B cell (primary cell): ENCODE data around the gene SNED1. TPM values are rescaled to one million over a fixed set of nuclear protein-coding genes. Genes with fewer than 3 reads are reported as not detected.

ENCODE experiments used
- ATAC-seq: fragments of 200-7000 bp; cut with Tn5 transposase; one replicate; pipeline ENCODE4 v1.10.0; 2021; ENCODE audit warnings: low read depth, mild to moderate bottlenecking, moderate number of reproducible peaks, moderate library complexity
- CTCF ChIA-PET: fragments of 350-600 bp; sonication (Branson Sonifier 250); formaldehyde crosslinking; loops from one replicate; lab custom pipeline; 2021; ENCODE audit warnings: antibody characterized with exemption, inconsistent platforms; lab: Charles Lee
- POLR2A ChIA-PET: fragments of 350-600 bp; sonication (Branson Sonifier 250); formaldehyde crosslinking; loops from one replicate; lab custom pipeline; 2021; ENCODE audit warnings: antibody characterized with exemption; lab: Charles Lee
- DNase-seq: peaks from one replicate; pipeline ENCODE4 v3.0.0; 2013
- H2AFZ ChIP-seq: 2 replicates; pipeline ENCODE4 v1.6.1; 2012; ENCODE audit warnings: mild to moderate bottlenecking, low read depth, low read length; ENCODE audit not compliant: insufficient read depth, poor library complexity, severe bottlenecking
- H3K27ac ChIP-seq, 2 donors: 1 replicate in 1 of 2; 2 replicates in 1 of 2; pipeline ENCODE4 v1.5.1; 2012 to 2013; ENCODE audit warnings: low read length in 2 of 2, mild to moderate bottlenecking in 2 of 2, moderate library complexity in 1 of 2
- H3K27me3 ChIP-seq, 4 experiments: fragments of 200-600 bp in 1 of 4; sonication (generic) in 1 of 4; replicated peaks in 1 of 4; 1 replicate in 2 of 4; 2 replicates in 2 of 4; pipeline versions ENCODE4 v1.6.1 to v1.7.0; 2013 to 2016; ENCODE audit warnings: low read length in 3 of 4, mild to moderate bottlenecking in 2 of 4, mixed read lengths in 1 of 4, moderate library complexity in 1 of 4; ENCODE audit not compliant: insufficient read depth in 4 of 4, control insufficient read depth in 3 of 4; ENCODE audit errors: control extremely low read depth in 1 of 4
- H3K36me3 ChIP-seq, 2 experiments: replicated peaks in 1 of 2; 1 replicate in 1 of 2; 2 replicates in 1 of 2; pipeline versions ENCODE4 v1.6.1 to v1.7.1; 2013; ENCODE audit warnings: low read length in 1 of 2; ENCODE audit not compliant: insufficient read depth in 2 of 2, control insufficient read depth in 1 of 2; ENCODE audit errors: control extremely low read depth in 1 of 2, extremely low read depth in 1 of 2
- H3K4me1 ChIP-seq, 2 donors: fragments of 200-600 bp in 1 of 2; sonication (generic) in 1 of 2; 1 replicate in 1 of 2; 2 replicates in 1 of 2; pipeline versions ENCODE4 v1.5.1 to v1.6.1; 2013 to 2017; ENCODE audit warnings: low read length in 2 of 2; ENCODE audit not compliant: control insufficient read depth in 2 of 2, insufficient read depth in 2 of 2
- H3K4me2 ChIP-seq: replicated peaks from 2 replicates; pipeline ENCODE3; 2012; ENCODE audit warnings: mild to moderate bottlenecking, low read depth, low read length; ENCODE audit not compliant: poor library complexity, severe bottlenecking
- H3K4me3 ChIP-seq, 5 experiments: fragments of 200-600 bp in 1 of 5; sonication (generic) in 1 of 5; 1 replicate in 3 of 5; 2 replicates in 2 of 5; pipeline versions ENCODE4 v1.5.1 to v1.7.0; 2011 to 2016; ENCODE audit warnings: low read length in 4 of 5, mild to moderate bottlenecking in 4 of 5, low read depth in 2 of 5, control low read depth in 1 of 5, moderate library complexity in 1 of 5; ENCODE audit not compliant: insufficient read depth in 1 of 5; ENCODE audit errors: control extremely low read depth in 1 of 5, extremely low read depth in 1 of 5
- H3K79me2 ChIP-seq: fragments of 200-600 bp; sonication (generic); one replicate; pipeline ENCODE4 v1.6.0; 2016; ENCODE audit warnings: low read length; ENCODE audit not compliant: control insufficient read depth, insufficient read depth
- H3K9ac ChIP-seq: fragments of 200-600 bp; sonication (generic); 2 replicates; pipeline ENCODE4 v1.6.1; 2017; ENCODE audit warnings: mild to moderate bottlenecking, low read length, moderate library complexity
- H3K9me3 ChIP-seq, 3 donors: one replicate each; pipeline versions ENCODE4 v1.6.1 to v1.7.1; 2013; ENCODE audit warnings: low read length in 2 of 3; ENCODE audit not compliant: control insufficient read depth in 2 of 3, insufficient read depth in 1 of 3; ENCODE audit errors: control extremely low read depth in 1 of 3
- H4K20me1 ChIP-seq: 2 replicates; pipeline ENCODE4 v1.6.0; 2012; ENCODE audit warnings: mild to moderate bottlenecking, low read length; ENCODE audit not compliant: insufficient read depth, control insufficient read depth, poor library complexity, severe bottlenecking
- H3K27ac Mint-ChIP-seq: one replicate; pipeline ENCODE4 v1.8.0; 2021; ENCODE audit warnings: mixed read lengths
- H3K27me3 Mint-ChIP-seq: one replicate; pipeline ENCODE4 v1.8.0; 2021; ENCODE audit warnings: mixed read lengths
- H3K4me1 Mint-ChIP-seq: one replicate; pipeline ENCODE4 v1.8.0; 2021; ENCODE audit warnings: mixed read lengths
- H3K4me3 Mint-ChIP-seq: one replicate; pipeline ENCODE4 v1.8.0; 2021; ENCODE audit warnings: mixed read lengths
- H3K9me3 Mint-ChIP-seq: one replicate; pipeline ENCODE4 v1.8.0; 2022; ENCODE audit warnings: mixed read lengths; ENCODE audit not compliant: insufficient read depth
- EZH2 ChIP-seq: IDR thresholded peaks from 2 replicates; pipeline ENCODE4 v1.6.1; 2012; ENCODE audit warnings: borderline replicate concordance, low read depth, mild to moderate bottlenecking, moderate library complexity, low read length; ENCODE audit not compliant: insufficient read depth, poor library complexity, severe bottlenecking
- WGBS: methylation state at CpG from one replicate; pipeline ENCODE4 v1.1.5; 2013; ENCODE audit warnings: missing lambda C conversion rate; ENCODE audit not compliant: insufficient coverage; 5-methylcytosine and 5-hydroxymethylcytosine counted together
- intact Hi-C: fragments of 100-400 bp; cut with micrococcal nuclease; formaldehyde crosslinking; loops from one replicate; pipeline ENCODE4 v1.10.0; 2022
- polyA plus RNA-seq: library from polyadenylated mRNA; depleted of rRNA; stranded (reverse); fragments of >200 nt; gene quantifications from 2 replicates; pipeline ENCODE4 v1.2.3, GENCODE V29; 2012
- total RNA-seq, 2 donors: library from RNA; stranded (reverse); fragments of 120-200 nt in 1 of 2; gene quantifications; 1 replicate in 1 of 2; 2 replicates in 1 of 2; pipeline versions ENCODE4 v1.2.3 to v1.2.4, GENCODE V29; 2013 to 2022
- TF ChIP-seq, protein P1 (sequence below): fragments of 200-600 bp; IDR thresholded peaks from one replicate; pipeline ENCODE4 v1.8.0; 2022; ENCODE audit warnings: antibody characterized with exemption, mild to moderate bottlenecking

SNED1 gene
- total and polyA plus RNA-seq, 2 donors (not counting 1 experiment from before 2014, with no cell fraction given) = 25.5 to 336 TPM

DNA sequence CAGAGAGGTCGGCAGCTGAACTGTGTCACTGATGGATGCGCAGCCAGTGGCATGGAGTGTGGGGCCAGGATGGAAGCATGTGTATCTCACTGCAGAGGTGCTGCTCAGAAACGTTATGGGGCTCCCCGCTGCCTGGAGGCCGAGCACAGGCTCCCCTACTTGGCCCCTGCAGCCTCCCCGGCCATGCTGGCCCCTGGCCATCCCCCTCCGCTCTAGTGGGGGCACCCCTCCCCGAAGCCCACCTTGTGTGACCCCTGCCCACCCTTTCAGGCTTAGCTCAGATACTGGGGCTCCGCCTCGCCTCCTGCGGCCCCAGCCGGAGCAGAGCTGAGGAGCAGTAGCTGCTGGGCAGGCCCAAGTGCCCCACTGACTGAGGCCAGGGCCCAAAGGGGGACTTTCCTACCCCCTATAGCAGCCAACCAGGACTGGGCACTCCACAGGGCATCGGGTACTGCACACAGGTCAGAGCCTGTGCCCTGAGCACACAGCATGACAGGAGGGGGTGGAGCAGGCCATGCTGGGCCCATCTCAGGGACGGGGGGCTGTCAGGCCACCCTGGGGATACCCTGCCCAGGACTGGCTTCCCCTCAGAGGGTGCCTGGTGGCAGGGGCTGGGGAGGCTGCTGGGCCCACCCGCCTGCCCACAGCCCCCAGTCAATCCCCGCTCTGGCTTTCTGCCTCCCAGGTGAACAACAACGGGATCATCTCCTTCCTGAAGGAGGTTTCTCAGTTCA is 31.3 kb downstream of the SNED1 start:
- DNase-seq (no peak), ATAC-seq (no peak)
- Mint-ChIP-seq H3K9me3 (peaks cover 19% of the 10 kb centered on the region), H3K4me1 (peaks cover 15% of the 10 kb centered on the region), H3K27ac (no peak overlapping the region), H3K4me3 (no peak overlapping the region), H3K27me3 (no peaks in the 10 kb centered on the region)
- Histone ChIP-seq H3K4me3 (no peak overlapping the region), H3K27ac (no peak overlapping the region), H3K9ac (no peak overlapping the region), H4K20me1 (no peaks in the 10 kb centered on the region), H3K36me3 (no peaks in the 10 kb centered on the region), H3K4me1 (peaks cover 9 to 14% of the 10 kb centered on the region in 2 donors), H3K9me3 (peaks cover 3 to 37% (median 24%) of the 10 kb centered on the region in 3 donors), H3K4me2 (no peak overlapping the region), H2AFZ (no peak overlapping the region), H3K27me3 (peaks cover 0 to 3% (median 0%) of the 10 kb centered on the region in 4 experiments), H3K79me2 (no peaks in the 10 kb centered on the region)
- no peak for TF ChIP-seq EZH2
- TF ChIP-seq, protein P1, sequence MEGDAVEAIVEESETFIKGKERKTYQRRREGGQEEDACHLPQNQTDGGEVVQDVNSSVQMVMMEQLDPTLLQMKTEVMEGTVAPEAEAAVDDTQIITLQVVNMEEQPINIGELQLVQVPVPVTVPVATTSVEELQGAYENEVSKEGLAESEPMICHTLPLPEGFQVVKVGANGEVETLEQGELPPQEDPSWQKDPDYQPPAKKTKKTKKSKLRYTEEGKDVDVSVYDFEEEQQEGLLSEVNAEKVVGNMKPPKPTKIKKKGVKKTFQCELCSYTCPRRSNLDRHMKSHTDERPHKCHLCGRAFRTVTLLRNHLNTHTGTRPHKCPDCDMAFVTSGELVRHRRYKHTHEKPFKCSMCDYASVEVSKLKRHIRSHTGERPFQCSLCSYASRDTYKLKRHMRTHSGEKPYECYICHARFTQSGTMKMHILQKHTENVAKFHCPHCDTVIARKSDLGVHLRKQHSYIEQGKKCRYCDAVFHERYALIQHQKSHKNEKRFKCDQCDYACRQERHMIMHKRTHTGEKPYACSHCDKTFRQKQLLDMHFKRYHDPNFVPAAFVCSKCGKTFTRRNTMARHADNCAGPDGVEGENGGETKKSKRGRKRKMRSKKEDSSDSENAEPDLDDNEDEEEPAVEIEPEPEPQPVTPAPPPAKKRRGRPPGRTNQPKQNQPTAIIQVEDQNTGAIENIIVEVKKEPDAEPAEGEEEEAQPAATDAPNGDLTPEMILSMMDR = no peak
- 97% methylated on average over 17 of the region's 17 CpGs for WGBS
- ChIA-PET CTCF (interaction anchor here (0.5 kb wide), 1 partner anchor 121 kb away, joined by 3 read pairs; the partner anchor contains the start of gene PPP1R7), POLR2A (no interaction called here)
- intact Hi-C loops = no loop called here

DNA sequence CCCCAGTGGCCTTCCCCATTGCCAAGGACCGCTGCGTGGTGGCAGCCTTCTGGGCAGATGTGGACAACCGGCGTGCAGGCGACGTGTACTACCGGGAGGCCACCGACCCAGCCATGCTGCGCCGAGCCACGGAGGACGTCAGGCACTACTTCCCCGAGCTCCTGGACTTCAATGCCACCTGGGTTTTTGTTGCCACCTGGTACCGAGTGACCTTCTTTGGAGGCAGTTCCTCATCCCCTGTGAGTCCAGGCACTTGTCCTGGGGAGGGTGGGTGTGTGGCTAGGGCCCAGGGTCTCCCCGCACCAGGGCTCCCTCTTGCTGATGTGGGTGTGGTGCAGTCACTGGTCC is 31.9 kb downstream of the SNED1 start:
- POLR2A ChIA-PET = no interaction called here
- no peaks in the 10 kb centered on the region for H3K79me2 ChIP-seq

More for the DNA sequence above, 31.9 kb downstream of the SNED1 start:
- WGBS = 96% methylated on average over 15 of the region's 15 CpGs
- Histone ChIP-seq H4K20me1 (no peaks in the 10 kb centered on the region), H3K27ac (no peak overlapping the region), H3K9me3 (peaks cover 3 to 34% (median 18%) of the 10 kb centered on the region in 3 donors), H3K9ac (no peak overlapping the region), H3K4me2 (no peak overlapping the region), H3K4me3 (no peak overlapping the region), H3K36me3 (no peaks in the 10 kb centered on the region), H3K27me3 (peaks cover 0 to 3% (median 0%) of the 10 kb centered on the region in 4 experiments), H2AFZ (no peak overlapping the region), H3K4me1 (peaks cover 9 to 17% of the 10 kb centered on the region in 2 donors)
- DNase-seq (no peak), ATAC-seq (no peak)
- peak overlapping the region; percentile 7 for H3K4me3 Mint-ChIP-seq
- H3K9me3 Mint-ChIP-seq = peaks cover 14% of the 10 kb centered on the region
- TF ChIP-seq EZH2 = no peak
- TF ChIP-seq, protein P1 = no peak
- no peaks in the 10 kb centered on the region for H3K27me3 Mint-ChIP-seq
- peaks cover 20% of the 10 kb centered on the region for H3K4me1 Mint-ChIP-seq
- intact Hi-C loops = no loop called here
- H3K27ac Mint-ChIP-seq = no peak overlapping the region
- CTCF ChIA-PET = no interaction called here
